Ovary (tissue), 3 donors: Measurements from ENCODE around the gene BMPR1A.

Source experiments
- EP300 ChIP-seq: sonication (generic); formaldehyde crosslinking; IDR thresholded peaks from one replicate; pipeline ENCODE4 v1.6.1; 2017; ENCODE audit warnings: antibody characterized with exemption
- POLR2A ChIP-seq: fragments of 450-650 bp; IDR thresholded peaks from one replicate; pipeline ENCODE4 v1.6.1; 2017; ENCODE audit warnings: antibody characterized with exemption, mild to moderate bottlenecking, moderate library complexity
- TF ChIP-seq, protein P1 (sequence below), 3 donors: fragments of 450-650 bp in 2 of 3; fragments of 200-600 bp in 1 of 3; IDR thresholded peaks; one replicate each; pipeline versions ENCODE4 v1.5.1 to v1.8.0; 2016 to 2022; ENCODE audit warnings: antibody characterized with exemption in 3 of 3, mild to moderate bottlenecking in 1 of 3
- donor health status: DM: no; HTN: no; CAD: no.

DNA sequence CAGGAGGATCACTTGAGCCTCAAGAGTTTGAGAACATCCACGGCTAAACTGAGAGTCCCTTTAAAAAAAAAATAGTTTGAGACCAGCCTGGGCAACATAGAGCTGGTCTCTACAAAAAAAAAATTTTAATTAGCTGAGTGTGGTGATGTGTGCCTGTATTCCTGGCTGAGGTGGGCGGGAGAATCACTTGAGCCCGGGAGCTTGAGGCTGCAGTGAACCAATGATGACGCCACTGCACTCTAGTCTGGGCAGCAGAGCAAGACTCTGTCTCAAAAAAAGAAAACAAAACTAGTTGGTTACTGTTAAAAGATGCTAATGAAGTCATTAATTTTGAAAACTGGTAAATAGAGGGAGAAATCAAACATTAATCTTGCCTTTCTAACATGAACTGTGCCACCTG, 124.6 kb downstream of the BMPR1A start:
- TF ChIP-seq, protein P1, sequence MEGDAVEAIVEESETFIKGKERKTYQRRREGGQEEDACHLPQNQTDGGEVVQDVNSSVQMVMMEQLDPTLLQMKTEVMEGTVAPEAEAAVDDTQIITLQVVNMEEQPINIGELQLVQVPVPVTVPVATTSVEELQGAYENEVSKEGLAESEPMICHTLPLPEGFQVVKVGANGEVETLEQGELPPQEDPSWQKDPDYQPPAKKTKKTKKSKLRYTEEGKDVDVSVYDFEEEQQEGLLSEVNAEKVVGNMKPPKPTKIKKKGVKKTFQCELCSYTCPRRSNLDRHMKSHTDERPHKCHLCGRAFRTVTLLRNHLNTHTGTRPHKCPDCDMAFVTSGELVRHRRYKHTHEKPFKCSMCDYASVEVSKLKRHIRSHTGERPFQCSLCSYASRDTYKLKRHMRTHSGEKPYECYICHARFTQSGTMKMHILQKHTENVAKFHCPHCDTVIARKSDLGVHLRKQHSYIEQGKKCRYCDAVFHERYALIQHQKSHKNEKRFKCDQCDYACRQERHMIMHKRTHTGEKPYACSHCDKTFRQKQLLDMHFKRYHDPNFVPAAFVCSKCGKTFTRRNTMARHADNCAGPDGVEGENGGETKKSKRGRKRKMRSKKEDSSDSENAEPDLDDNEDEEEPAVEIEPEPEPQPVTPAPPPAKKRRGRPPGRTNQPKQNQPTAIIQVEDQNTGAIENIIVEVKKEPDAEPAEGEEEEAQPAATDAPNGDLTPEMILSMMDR (IDR thresholded peaks at IDR 0.05), result no peak
- no peak for TF ChIP-seq EP300
- no peak for TF ChIP-seq POLR2A
